H9 (cell line): ENCODE results near the gene TTLL12. TPM values are rescaled to one million over a fixed set of nuclear protein-coding genes. Genes with fewer than 3 reads are reported as not detected.

Source experiments
- DNase-seq: peaks from one replicate; pipeline ENCODE4 v3.0.0-alpha.2; 2017
- H2AFZ ChIP-seq: one replicate; pipeline ENCODE4 v1.6.1; 2013; ENCODE audit warnings: mild to moderate bottlenecking, low read length, control low read depth, moderate library complexity
- H2AK5ac ChIP-seq: 2 replicates; pipeline ENCODE4 v1.6.1; 2013; ENCODE audit warnings: low read length, control low read depth, mixed read lengths; ENCODE audit not compliant: insufficient read length
- H2BK120ac ChIP-seq: one replicate; pipeline ENCODE4 v1.6.1; 2013; ENCODE audit warnings: low read depth, mild to moderate bottlenecking, low read length, control low read depth, inconsistent platforms; ENCODE audit not compliant: poor library complexity, severe bottlenecking
- H2BK12ac ChIP-seq: 2 replicates; pipeline ENCODE4 v1.6.1; 2013; ENCODE audit warnings: low read length, control low read depth, mixed read lengths, low read depth; ENCODE audit not compliant: insufficient read length
- H2BK15ac ChIP-seq: 2 replicates; pipeline ENCODE4 v1.6.1; 2013; ENCODE audit warnings: low read depth, low read length, control low read depth
- H2BK20ac ChIP-seq: one replicate; pipeline ENCODE4 v1.6.1; 2013; ENCODE audit warnings: low read depth, mild to moderate bottlenecking, low read length, control low read depth, inconsistent platforms; ENCODE audit not compliant: poor library complexity, severe bottlenecking
- H2BK5ac ChIP-seq: 2 replicates; pipeline ENCODE4 v1.6.1; 2013; ENCODE audit warnings: low read length, control low read depth, mixed read lengths; ENCODE audit not compliant: insufficient read length
- H3K14ac ChIP-seq: 2 replicates; pipeline ENCODE4 v1.6.1; 2013; ENCODE audit warnings: low read length, control low read depth; ENCODE audit not compliant: insufficient read depth
- H3K18ac ChIP-seq: 2 replicates; pipeline ENCODE4 v1.6.1; 2013; ENCODE audit warnings: low read depth, mild to moderate bottlenecking, mixed read lengths, low read length, control low read depth; ENCODE audit not compliant: insufficient read length
- H3K23ac ChIP-seq: 2 replicates; pipeline ENCODE4 v1.6.1; 2013; ENCODE audit warnings: low read length, control low read depth, mixed read lengths, low read depth; ENCODE audit not compliant: insufficient read length
- H3K23me2 ChIP-seq: 2 replicates; pipeline ENCODE4 v1.6.1; 2013; ENCODE audit warnings: low read depth, mild to moderate bottlenecking, mixed read lengths, low read length, control low read depth; ENCODE audit not compliant: insufficient read length, poor library complexity, severe bottlenecking
- H3K27ac ChIP-seq: 2 replicates; pipeline ENCODE4 v1.5.1; 2013; ENCODE audit warnings: low read length, control low read depth, mixed read lengths, low read depth; ENCODE audit not compliant: insufficient read length
- H3K27me3 ChIP-seq: 2 replicates; pipeline ENCODE4 v1.6.1; 2013; ENCODE audit warnings: low read length, control low read depth, inconsistent platforms; ENCODE audit not compliant: insufficient read depth
- H3K4ac ChIP-seq: 2 replicates; pipeline ENCODE4 v1.6.1; 2013; ENCODE audit warnings: low read depth, mild to moderate bottlenecking, control low read depth, inconsistent platforms, low read length, moderate library complexity
- H3K4me1 ChIP-seq: 2 replicates; pipeline ENCODE4 v1.6.1; 2013; ENCODE audit warnings: low read length, control low read depth, inconsistent platforms; ENCODE audit not compliant: insufficient read depth
- H3K4me2 ChIP-seq: 2 replicates; pipeline ENCODE4 v1.6.1; 2013; ENCODE audit warnings: low read length, control low read depth, mixed read lengths; ENCODE audit not compliant: insufficient read length, insufficient read depth
- H3K56ac ChIP-seq: 2 replicates; pipeline ENCODE4 v1.6.1; 2013; ENCODE audit warnings: low read depth, mild to moderate bottlenecking, mixed read lengths, low read length, control low read depth; ENCODE audit not compliant: insufficient read length
- H3K79me1 ChIP-seq: 2 replicates; pipeline ENCODE4 v1.6.1; 2013; ENCODE audit warnings: low read depth, mild to moderate bottlenecking, moderate library complexity, low read length, control low read depth, inconsistent platforms; ENCODE audit not compliant: insufficient read depth, poor library complexity, severe bottlenecking
- H3K79me2 ChIP-seq: 2 replicates; pipeline ENCODE4 v1.6.1; 2013; ENCODE audit warnings: low read length, control low read depth, inconsistent platforms; ENCODE audit not compliant: insufficient read depth
- H3K9ac ChIP-seq: 2 replicates; pipeline ENCODE4 v1.6.1; 2013; ENCODE audit warnings: low read length, control low read depth, mixed read lengths; ENCODE audit not compliant: insufficient read length; ENCODE audit errors: extremely low read depth
- H3K9me3 ChIP-seq: one replicate; pipeline ENCODE4 v1.6.1; 2013; ENCODE audit warnings: low read depth, low read length, inconsistent platforms; ENCODE audit not compliant: control insufficient read depth
- H3T11ph ChIP-seq: one replicate; pipeline ENCODE4 v1.6.1; 2013; ENCODE audit warnings: mild to moderate bottlenecking, low read length, control low read depth, inconsistent platforms
- H4K20me1 ChIP-seq: one replicate; pipeline ENCODE4 v1.6.1; 2013; ENCODE audit not compliant: control insufficient read depth, insufficient read length, insufficient read depth
- H4K5ac ChIP-seq: 2 replicates; pipeline ENCODE4 v1.6.1; 2013; ENCODE audit warnings: low read depth, mild to moderate bottlenecking, mixed read lengths, low read length, control low read depth; ENCODE audit not compliant: insufficient read length
- H4K8ac ChIP-seq: replicated peaks from 2 replicates; pipeline ENCODE4 v1.6.1; 2013; ENCODE audit warnings: low read length, control low read depth, mixed read lengths, low read depth; ENCODE audit not compliant: insufficient read length
- H4K91ac ChIP-seq: 2 replicates; pipeline ENCODE4 v1.6.1; 2013; ENCODE audit warnings: low read depth, mild to moderate bottlenecking, moderate library complexity, mixed read lengths, low read length, control low read depth; ENCODE audit not compliant: insufficient read length
- H3K27ac Mint-ChIP-seq, 3 experiments: 2 replicates in 2 of 3; 3 replicates in 1 of 3; pipeline ENCODE4 v1.8.0; 2020 to 2021; ENCODE audit warnings: mixed read lengths in 3 of 3, mild to moderate bottlenecking in 1 of 3, moderate library complexity in 1 of 3
- H3K27me3 Mint-ChIP-seq: 2 replicates; pipeline ENCODE4 v1.8.0; 2021; ENCODE audit warnings: low read depth, mild to moderate bottlenecking, moderate library complexity, mixed read lengths
- H3K36me3 Mint-ChIP-seq, 3 experiments: 2 replicates in 2 of 3; 3 replicates in 1 of 3; pipeline ENCODE4 v1.8.0; 2020 to 2021; ENCODE audit warnings: low read depth in 3 of 3, mixed read lengths in 3 of 3; ENCODE audit not compliant: insufficient read depth in 1 of 3
- H3K4me1 Mint-ChIP-seq, 2 experiments: 2 replicates each; pipeline ENCODE4 v1.8.0; 2020; ENCODE audit warnings: mixed read lengths in 2 of 2
- H3K4me3 Mint-ChIP-seq, 2 experiments: 2 replicates in 1 of 2; 3 replicates in 1 of 2; pipeline ENCODE4 v1.8.0; 2020 to 2021; ENCODE audit warnings: mild to moderate bottlenecking in 2 of 2, mixed read lengths in 2 of 2, moderate library complexity in 1 of 2
- H3K9me3 Mint-ChIP-seq, 2 experiments: 2 replicates in 1 of 2; 3 replicates in 1 of 2; pipeline ENCODE4 v1.8.0; 2020; ENCODE audit warnings: mild to moderate bottlenecking in 2 of 2, mixed read lengths in 2 of 2, moderate library complexity in 1 of 2
- CTCF ChIP-seq: fragments of 200-600 bp; sonication (generic); conservative IDR thresholded peaks from 3 replicates; pipeline ENCODE4 v1.8.0; 2021; ENCODE audit warnings: antibody characterized with exemption, mild to moderate bottlenecking
- WGBS: extraction: QIAGEN DNeasy Blood & Tissue Kit; methylation state at CpG from one replicate; pipeline ENCODE4 v1.1.7; 2013; ENCODE audit warnings: missing lambda C conversion rate, low lambda C conversion rate, mixed read lengths; ENCODE audit not compliant: insufficient read length; ENCODE audit errors: extremely low coverage; 5-methylcytosine and 5-hydroxymethylcytosine counted together
- total RNA-seq: library from RNA; stranded (reverse); gene quantifications from 2 replicates; pipeline ENCODE4 v1.2.1, GENCODE V29; 2021

Gene TTLL12
- total RNA-seq, 1 experiment from 2014 or later, result 89.6 TPM

GRCh38 chr22:43153899-43154298 lies 33.0 kb downstream of the TTLL12 start:
- no peak overlapping the region for H2BK120ac ChIP-seq
- H3K4me1 ChIP-seq, result no peaks in the 10 kb centered on the region; the same call in 1 of the 2 replicates
- Mint-ChIP-seq H3K36me3 (no peaks in the 10 kb centered on the region), H3K9me3 (no peaks in the 10 kb centered on the region), H3K4me3 (no peak overlapping the region), H3K4me1 (peaks cover 3 to 27% of the 10 kb centered on the region in 2 experiments), H3K27me3 (peaks cover 21% of the 10 kb centered on the region), H3K27ac (no peak overlapping the region)
- no peak overlapping the region for H3K14ac ChIP-seq
- no peak overlapping the region for H3T11ph ChIP-seq
- H3K79me1 ChIP-seq, result no peaks in the 10 kb centered on the region
- H3K18ac ChIP-seq, result no peak overlapping the region
- no peak overlapping the region for H4K8ac ChIP-seq
- H4K20me1 ChIP-seq, result no peaks in the 10 kb centered on the region
- H3K27ac ChIP-seq, result no peak overlapping the region
- no peak overlapping the region for H3K4me2 ChIP-seq
- H3K23ac ChIP-seq, result no peak overlapping the region
- no peak overlapping the region for H3K56ac ChIP-seq
- no peak for TF ChIP-seq CTCF
- H3K27me3 ChIP-seq, result no peaks in the 10 kb centered on the region; the same call in 1 of the 2 replicates
- WGBS, result no CpG with 5 or more reads among the region's 9 CpGs
- no peak for DNase-seq
- H2BK12ac ChIP-seq, result no peak overlapping the region
- H4K5ac ChIP-seq, result no peak overlapping the region
- no peaks in the 10 kb centered on the region for H3K9me3 ChIP-seq
- H2AK5ac ChIP-seq, result no peak overlapping the region
- H2BK5ac ChIP-seq, result no peak overlapping the region
- no peak overlapping the region for H2BK15ac ChIP-seq
- no peak overlapping the region for H4K91ac ChIP-seq
- no peak overlapping the region for H2BK20ac ChIP-seq
- no peak overlapping the region for H2AFZ ChIP-seq
- H3K4ac ChIP-seq, result no peak overlapping the region
- no peaks in the 10 kb centered on the region for H3K79me2 ChIP-seq
- no peak overlapping the region for H3K9ac ChIP-seq
- H3K23me2 ChIP-seq, result no peaks in the 10 kb centered on the region
